K562 (cell line): ENCODE data around the gene IL3RA. TPM values are rescaled to one million over a fixed set of nuclear protein-coding genes. Genes with fewer than 3 reads are reported as not detected.

Experiments used
- ATAC-seq: fragments of 200-7000 bp; cut with Tn5 transposase; 3 replicates; pipeline ENCODE4 v1.9.1; 2020; ENCODE audit warnings: moderate library complexity
- BruUV-seq: library from RNA; stranded (reverse); fragments of 400-500 nt; replicated peaks from 2 replicates; lab custom pipeline; 2021; lab: Mats Ljungman, UMichigan
- CTCF ChIA-PET: fragments of 300-600 bp; formaldehyde crosslinking; extraction: SDS; loops from one replicate; lab custom pipeline; 2021; ENCODE audit warnings: low intra/inter-chr PET ratio; lab: Yijun Ruan, JAX
- POLR2A ChIA-PET: fragments of 300-600, 350-650 bp; sonication (Branson Sonifier 250); formaldehyde crosslinking; extraction: SDS; loops from one replicate; lab custom pipeline; 2021; ENCODE audit warnings: antibody characterized with exemption, inconsistent platforms; lab: Yijun Ruan, JAX
- DNase-seq, 4 experiments: peaks; one replicate each; pipeline versions ENCODE4 v3.0.0 to v3.0.0-alpha.2; 2011 to 2018; ENCODE audit warnings: low spot score in 3 of 4, mixed read lengths in 3 of 4; ENCODE audit errors: extremely low read depth in 1 of 4
- FAIRE-seq: peaks from 2 replicates; lab custom pipeline; 2011; peaks lifted over from hg19 to GRCh38; lab: Jason Lieb, UNC
- H2AFZ ChIP-seq: 2 replicates; pipeline ENCODE4 v1.6.0; 2011; ENCODE audit warnings: low read depth, low read length, control low read depth, inconsistent platforms
- H3K27ac ChIP-seq: fragments of 200-600 bp; 3 replicates; pipeline ENCODE4 v1.8.0; 2011; ENCODE audit warnings: low read depth, mild to moderate bottlenecking, control low read depth, inconsistent platforms, low read length, moderate library complexity, mixed read lengths; ENCODE audit errors: extremely low read depth
- H3K27me3 ChIP-seq, 2 experiments: fragments of 300-600 bp in 1 of 2; 2 replicates in 1 of 2; 3 replicates in 1 of 2; pipeline versions ENCODE4 v1.6.0 to v1.8.0; 2011; ENCODE audit warnings: inconsistent platforms in 2 of 2, low read length in 2 of 2, mild to moderate bottlenecking in 1 of 2, mixed read lengths in 1 of 2, moderate library complexity in 1 of 2; ENCODE audit not compliant: control insufficient read depth in 2 of 2, insufficient read depth in 2 of 2
- H3K36me3 ChIP-seq: fragments of 300-600 bp; 3 replicates; pipeline ENCODE4 v1.8.0; 2011; ENCODE audit warnings: mild to moderate bottlenecking, low read length, inconsistent platforms; ENCODE audit not compliant: control insufficient read depth, insufficient read depth
- H3K4me1 ChIP-seq, 2 experiments: fragments of 200-600 bp in 1 of 2; replicated peaks in 1 of 2; 2 replicates in 1 of 2; 3 replicates in 1 of 2; pipeline versions ENCODE4 v1.5.1 to v1.8.0; 2011; ENCODE audit warnings: inconsistent platforms in 2 of 2, low read length in 2 of 2, mild to moderate bottlenecking in 1 of 2, mixed read lengths in 1 of 2, moderate library complexity in 1 of 2; ENCODE audit not compliant: control insufficient read depth in 2 of 2, insufficient read depth in 2 of 2
- H3K4me2 ChIP-seq: 2 replicates; pipeline ENCODE4 v1.6.1; 2011; ENCODE audit warnings: low read length, control low read depth, inconsistent platforms, mixed read lengths; ENCODE audit not compliant: insufficient read depth
- H3K4me3 ChIP-seq: fragments of 200-600 bp; sonication (generic), shearing (Covaris generic); 2 replicates; pipeline ENCODE4 v1.5.1; 2016; ENCODE audit warnings: control low read depth, inconsistent platforms
- H3K79me2 ChIP-seq: fragments of 200-600 bp; 3 replicates; pipeline ENCODE4 v1.8.0; 2011; ENCODE audit warnings: low read length, inconsistent platforms; ENCODE audit not compliant: control insufficient read depth, insufficient read depth
- H3K9ac ChIP-seq, 2 experiments: 2 replicates each; pipeline versions ENCODE4 v1.6.0 to v1.6.1; 2011; ENCODE audit warnings: low read depth in 2 of 2, low read length in 2 of 2, control low read depth in 1 of 2, inconsistent platforms in 1 of 2, mild to moderate bottlenecking in 1 of 2, mixed read lengths in 1 of 2; ENCODE audit not compliant: insufficient read depth in 1 of 2
- H3K9me1 ChIP-seq: one replicate; pipeline ENCODE4 v1.6.0; 2011; ENCODE audit warnings: inconsistent platforms, mild to moderate bottlenecking, low read length, moderate library complexity; ENCODE audit not compliant: control insufficient read depth, insufficient read depth
- H3K9me3 ChIP-seq: replicated peaks from 2 replicates; pipeline ENCODE4 v1.5.1; 2011; ENCODE audit warnings: low read depth, low read length, inconsistent platforms; ENCODE audit not compliant: control insufficient read depth, insufficient read depth
- H4K20me1 ChIP-seq: replicated peaks from 2 replicates; pipeline ENCODE4 v1.6.1; 2011; ENCODE audit warnings: low read length, inconsistent platforms, mixed read lengths; ENCODE audit not compliant: control insufficient read depth, insufficient read depth
- FOXJ2 ChIP-seq: fragments of 200-800 bp; sonication (Bioruptor generic); IDR thresholded peaks from 2 replicates; pipeline ENCODE4 v1.6.1; 2016; ENCODE audit warnings: missing genetic modification characterization, missing compliant biosample characterization
- GTF2A2 ChIP-seq: IDR thresholded peaks from 2 replicates; pipeline ENCODE4 v1.6.1; 2016; ENCODE audit warnings: mild to moderate bottlenecking, missing genetic modification characterization, missing compliant biosample characterization
- KLF13 ChIP-seq: fragments of 450-650 bp; IDR thresholded peaks from 2 replicates; pipeline ENCODE4 v1.6.1; 2016; ENCODE audit warnings: missing genetic modification characterization, low read depth, mild to moderate bottlenecking, missing compliant biosample characterization, moderate library complexity, borderline replicate concordance
- MCM5 ChIP-seq: fragments of 450-650 bp; IDR thresholded peaks from 2 replicates; pipeline ENCODE4 v1.6.1; 2016; ENCODE audit warnings: low read depth
- NONO ChIP-seq, 2 experiments: fragments of 200-400 bp in 1 of 2; fragments of 450-650 bp in 1 of 2; formaldehyde crosslinking in 1 of 2; IDR thresholded peaks; 2 replicates each; pipeline ENCODE4 v1.6.1; 2017; ENCODE audit warnings: low read depth in 2 of 2, mild to moderate bottlenecking in 2 of 2, moderate library complexity in 2 of 2, low read length in 1 of 2
- SAFB2 ChIP-seq: fragments of 200-400 bp; formaldehyde crosslinking; IDR thresholded peaks from 2 replicates; pipeline ENCODE4 v1.6.1; 2018; ENCODE audit warnings: borderline replicate concordance, low read length, low read depth, moderate library complexity; ENCODE audit not compliant: severe bottlenecking
- SNIP1 ChIP-seq: fragments of 450-650 bp; IDR thresholded peaks from 2 replicates; pipeline ENCODE4 v1.7.1; 2017; ENCODE audit warnings: low read depth, mild to moderate bottlenecking
- TAL1 ChIP-seq: fragments of 450-650 bp; IDR thresholded peaks from 2 replicates; pipeline ENCODE4 v1.6.1; 2016; ENCODE audit warnings: mild to moderate bottlenecking
- ZNF232 ChIP-seq: sonication (generic); formaldehyde crosslinking; IDR thresholded peaks from 2 replicates; pipeline ENCODE4 v1.8.0; 2022; ENCODE audit warnings: mild to moderate bottlenecking, missing genetic modification reagents
- ZNF766 ChIP-seq: fragments of 200-800 bp; sonication (Bioruptor generic); conservative IDR thresholded peaks from 2 replicates; pipeline ENCODE4 v1.6.1; 2016; ENCODE audit warnings: missing genetic modification characterization, missing compliant biosample characterization
- WGBS: fragments of 100-300 bp; shearing (Covaris generic); methylation state at CpG from one replicate; pipeline ENCODE4 v1.1.6; 2016; ENCODE audit warnings: low coverage, mixed read lengths; ENCODE audit not compliant: insufficient coverage; ENCODE audit errors: missing lambda C conversion rate; 5-methylcytosine and 5-hydroxymethylcytosine counted together
- in situ Hi-C: fragments of 300-500 bp; cut with MboI; formaldehyde crosslinking; loops from 4 replicates; pipeline ENCODE4 v1.15.0; 2018; ENCODE audit warnings: inconsistent platforms, mixed read lengths
- intact Hi-C: fragments of 100-400 bp; cut with micrococcal nuclease; formaldehyde crosslinking; loops from 2 replicates; pipeline ENCODE4 v1.14.2; 2022
- polyA plus RNA-seq, 8 experiments: library from polyadenylated mRNA; depleted of rRNA in 4 of 8; stranded (reverse) in 5 of 8; unstranded in 3 of 8; fragments of >200 nt; fragmentation: Nextera tagmentation in 2 of 8; fragmentation: Illumina TruSeq in 1 of 8; extraction: Ambion mirVana in 2 of 8; extraction: Trizol in 1 of 8; gene quantifications; 2 replicates each; pipeline versions ENCODE4 v1.2.1 to v1.2.3, GENCODE V29; 2011 to 2014; ENCODE audit warnings: inconsistent platforms in 1 of 8, missing spikeins in 1 of 8
- total RNA-seq, 7 experiments: library from RNA; depleted of rRNA in 6 of 7; stranded (reverse); fragments of >200 nt in 6 of 7; fragmentation: Illumina TruSeq in 2 of 7; extraction: Trizol in 2 of 7; gene quantifications; 2 replicates each; pipeline versions ENCODE4 v1.2.1 to v1.2.3, GENCODE V29; 2011 to 2021; ENCODE audit warnings: low replicate concordance in 1 of 7
- TF ChIP-seq, protein P1 (sequence below): fragments of 450-650 bp; IDR thresholded peaks from 2 replicates; pipeline ENCODE4 v1.6.1; 2016; ENCODE audit warnings: low read depth

IL3RA gene
- total and polyA plus RNA-seq, 9 of the 15 experiments (the other 6 are each of a cell fraction or from before 2014, with no cell fraction given): not detected

DNA sequence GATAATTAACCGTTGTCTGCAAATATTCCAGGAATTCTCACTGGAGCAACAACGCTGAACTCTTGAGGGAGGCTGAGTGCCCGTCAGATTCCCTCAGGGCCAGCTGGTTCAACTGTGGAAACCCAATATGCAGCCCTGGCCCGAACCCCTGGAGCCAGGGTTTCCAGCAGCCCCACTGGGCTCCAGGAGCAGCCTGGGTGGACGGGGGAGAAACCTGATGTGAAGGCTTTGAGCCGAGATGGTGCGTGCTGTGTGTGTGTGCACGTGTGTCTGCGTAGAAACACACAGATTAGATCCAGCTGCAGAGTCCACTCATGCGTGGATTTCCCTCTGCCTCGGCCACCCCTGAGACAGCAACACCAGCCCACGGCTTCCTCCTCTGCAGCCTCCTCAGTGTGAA is 74.7 kb downstream of the IL3RA start (continued):
- TF ChIP-seq SNIP1: no peak
- TF ChIP-seq TAL1: no peak

DNA sequence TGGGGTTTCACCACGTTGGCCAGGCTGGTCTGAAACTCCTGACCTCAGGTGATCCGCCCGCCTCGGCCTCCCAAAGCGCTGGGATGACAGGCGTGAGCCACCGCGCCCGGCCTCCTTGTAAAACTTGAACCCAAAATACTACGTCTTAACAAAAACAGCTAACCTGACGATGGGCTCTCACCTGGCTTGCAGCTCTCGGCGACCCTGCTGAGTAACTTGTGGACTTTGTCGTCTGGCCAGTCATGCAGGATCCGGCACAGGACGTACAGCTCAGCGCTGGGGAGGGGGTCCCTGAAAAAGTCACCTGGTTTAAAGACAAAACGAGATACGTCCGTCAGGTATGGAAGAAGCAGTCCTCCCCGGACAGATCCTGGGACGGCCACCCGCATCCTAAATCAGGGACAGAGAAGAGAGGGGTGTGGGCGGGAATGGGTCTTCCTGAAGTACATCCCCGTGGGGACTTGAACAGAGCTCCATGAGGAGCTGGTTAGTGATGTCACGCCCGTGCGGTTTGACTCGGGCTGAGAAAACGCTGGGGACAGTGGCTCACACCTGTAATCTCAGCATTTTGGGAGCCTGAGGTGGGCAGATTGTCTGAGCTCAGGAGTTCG is 76.1 kb downstream of the IL3RA start:
- FAIRE-seq (no peak), DNase-seq (no peak), ATAC-seq (no peak)
- intact Hi-C loops: no loop called here
- Histone ChIP-seq H3K27ac (no peak overlapping the region), H2AFZ (no peak overlapping the region), H3K9me1 (no peaks in the 10 kb centered on the region), H4K20me1 (no peaks in the 10 kb centered on the region), H3K4me2 (no peak overlapping the region), H3K4me3 (no peak overlapping the region), H3K36me3 (peaks cover 24% of the 10 kb centered on the region; the same call in 2 of the 3 replicates), H3K9ac (no peak overlapping the region), H3K4me1 (no peaks in the 10 kb centered on the region), H3K79me2 (no peaks in the 10 kb centered on the region), H3K9me3 (no peaks in the 10 kb centered on the region), H3K27me3 (no peaks in the 10 kb centered on the region)
- CTCF ChIA-PET: no interaction called here
- TF ChIP-seq MCM5: no peak
- no peak for TF ChIP-seq NONO (IDR thresholded peaks at IDR 0.05; ENCODE audit: low read depth in 2 of 2, low read length in 1 of 2)
- TF ChIP-seq KLF13 (tag): no peak
- TF ChIP-seq GTF2A2 (tag): no peak
- TF ChIP-seq FOXJ2 (tag): no peak
- no peak for TF ChIP-seq ZNF766
- TF ChIP-seq ZNF232 (CRISPR knock-in tag): no peak
- TF ChIP-seq, protein P1, sequence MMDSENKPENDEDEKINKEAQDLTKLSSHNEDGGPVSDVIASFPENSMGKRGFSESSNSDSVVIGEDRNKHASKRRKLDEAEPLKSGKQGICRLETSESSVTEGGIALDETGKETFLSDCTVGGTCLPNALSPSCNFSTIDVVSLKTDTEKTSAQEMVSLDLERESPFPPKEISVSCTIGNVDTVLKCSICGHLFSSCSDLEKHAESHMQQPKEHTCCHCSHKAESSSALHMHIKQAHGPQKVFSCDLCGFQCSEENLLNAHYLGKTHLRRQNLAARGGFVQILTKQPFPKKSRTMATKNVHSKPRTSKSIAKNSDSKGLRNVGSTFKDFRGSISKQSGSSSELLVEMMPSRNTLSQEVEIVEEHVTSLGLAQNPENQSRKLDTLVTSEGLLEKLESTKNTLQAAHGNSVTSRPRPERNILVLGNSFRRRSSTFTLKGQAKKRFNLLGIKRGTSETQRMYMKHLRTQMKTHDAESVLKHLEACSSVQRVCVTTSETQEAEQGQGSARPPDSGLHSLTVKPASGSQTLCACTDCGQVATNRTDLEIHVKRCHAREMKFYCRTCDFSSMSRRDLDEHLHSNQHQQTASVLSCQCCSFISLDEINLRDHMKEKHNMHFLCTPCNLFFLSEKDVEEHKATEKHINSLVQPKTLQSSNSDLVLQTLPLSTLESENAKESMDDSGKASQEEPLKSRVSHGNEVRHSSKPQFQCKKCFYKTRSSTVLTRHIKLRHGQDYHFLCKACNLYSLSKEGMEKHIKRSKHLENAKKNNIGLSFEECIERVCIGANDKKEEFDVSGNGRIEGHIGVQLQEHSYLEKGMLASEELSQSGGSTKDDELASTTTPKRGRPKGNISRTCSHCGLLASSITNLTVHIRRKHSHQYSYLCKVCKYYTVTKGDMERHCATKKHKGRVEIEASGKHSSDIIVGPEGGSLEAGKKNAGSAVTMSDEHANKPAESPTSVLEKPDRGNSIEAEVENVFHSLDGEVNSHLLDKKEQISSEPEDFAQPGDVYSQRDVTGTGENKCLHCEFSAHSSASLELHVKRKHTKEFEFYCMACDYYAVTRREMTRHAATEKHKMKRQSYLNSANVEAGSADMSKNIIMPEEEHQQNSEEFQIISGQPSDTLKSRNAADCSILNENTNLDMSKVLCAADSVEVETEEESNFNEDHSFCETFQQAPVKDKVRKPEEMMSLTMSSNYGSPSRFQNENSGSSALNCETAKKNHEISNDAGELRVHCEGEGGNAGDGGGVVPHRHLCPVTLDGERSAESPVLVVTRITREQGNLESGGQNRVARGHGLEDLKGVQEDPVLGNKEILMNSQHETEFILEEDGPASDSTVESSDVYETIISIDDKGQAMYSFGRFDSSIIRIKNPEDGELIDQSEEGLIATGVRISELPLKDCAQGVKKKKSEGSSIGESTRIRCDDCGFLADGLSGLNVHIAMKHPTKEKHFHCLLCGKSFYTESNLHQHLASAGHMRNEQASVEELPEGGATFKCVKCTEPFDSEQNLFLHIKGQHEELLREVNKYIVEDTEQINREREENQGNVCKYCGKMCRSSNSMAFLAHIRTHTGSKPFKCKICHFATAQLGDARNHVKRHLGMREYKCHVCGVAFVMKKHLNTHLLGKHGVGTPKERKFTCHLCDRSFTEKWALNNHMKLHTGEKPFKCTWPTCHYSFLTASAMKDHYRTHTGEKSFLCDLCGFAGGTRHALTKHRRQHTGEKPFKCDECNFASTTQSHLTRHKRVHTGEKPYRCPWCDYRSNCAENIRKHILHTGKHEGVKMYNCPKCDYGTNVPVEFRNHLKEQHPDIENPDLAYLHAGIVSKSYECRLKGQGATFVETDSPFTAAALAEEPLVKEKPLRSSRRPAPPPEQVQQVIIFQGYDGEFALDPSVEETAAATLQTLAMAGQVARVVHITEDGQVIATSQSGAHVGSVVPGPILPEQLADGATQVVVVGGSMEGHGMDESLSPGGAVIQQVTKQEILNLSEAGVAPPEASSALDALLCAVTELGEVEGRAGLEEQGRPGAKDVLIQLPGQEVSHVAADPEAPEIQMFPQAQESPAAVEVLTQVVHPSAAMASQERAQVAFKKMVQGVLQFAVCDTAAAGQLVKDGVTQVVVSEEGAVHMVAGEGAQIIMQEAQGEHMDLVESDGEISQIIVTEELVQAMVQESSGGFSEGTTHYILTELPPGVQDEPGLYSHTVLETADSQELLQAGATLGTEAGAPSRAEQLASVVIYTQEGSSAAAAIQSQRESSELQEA: no peak
- TF ChIP-seq SAFB2: no peak
- POLR2A ChIA-PET: no interaction called here
- no TSS peak for BruUV-seq
- WGBS: 95% methylated on average over 16 of the region's 31 CpGs
- in situ Hi-C loops: no loop called here
